Large intestine (tissue), 3 donors: Measurements from ENCODE around the gene FBXL17. TPM values are rescaled to one million over a fixed set of nuclear protein-coding genes. Genes with fewer than 3 reads are reported as not detected.

Experiments
- DNase-seq, 2 donors: peaks; one replicate each; pipeline versions ENCODE4 v3.0.0 to v3.0.0-alpha.2; 2013
- H3K27ac ChIP-seq: one replicate; pipeline ENCODE4 v1.5.1; 2013; ENCODE audit warnings: low read length
- H3K27me3 ChIP-seq: 2 replicates; pipeline ENCODE4 v1.6.1; 2013; ENCODE audit warnings: low read length; ENCODE audit not compliant: control insufficient read depth, insufficient read depth
- H3K36me3 ChIP-seq: 2 replicates; pipeline ENCODE4 v1.6.1; 2013; ENCODE audit warnings: low read length; ENCODE audit not compliant: control insufficient read depth, insufficient read depth
- H3K4me1 ChIP-seq: one replicate; pipeline ENCODE4 v1.6.1; 2013; ENCODE audit warnings: low read length; ENCODE audit not compliant: control insufficient read depth, insufficient read depth
- H3K4me3 ChIP-seq: one replicate; pipeline ENCODE4 v1.5.1; 2013; ENCODE audit warnings: low read length
- H3K9me3 ChIP-seq: one replicate; pipeline ENCODE4 v1.6.1; 2013; ENCODE audit warnings: mild to moderate bottlenecking, low read depth, low read length, moderate library complexity; ENCODE audit not compliant: control insufficient read depth
- WGBS: methylation state at CpG from one replicate; pipeline ENCODE4 v1.1.5; 2013; ENCODE audit warnings: low lambda C conversion rate; ENCODE audit not compliant: insufficient coverage; 5-methylcytosine and 5-hydroxymethylcytosine counted together
- polyA plus RNA-seq: library from polyadenylated mRNA; unstranded; fragments of 120-200 nt; gene quantifications from one replicate; pipeline ENCODE4 v1.2.1, GENCODE V29; 2013

FBXL17 gene
- polyA plus RNA-seq, 1 donor: 20.4 TPM

- no peaks in the 10 kb centered on the region for H3K36me3 ChIP-seq
- no peak overlapping the region for H3K27ac ChIP-seq
- no peak for DNase-seq
- H3K27me3 ChIP-seq: no peaks in the 10 kb centered on the region
- no peak overlapping the region for H3K4me3 ChIP-seq
- no peaks in the 10 kb centered on the region for H3K9me3 ChIP-seq
- H3K4me1 ChIP-seq: no peaks in the 10 kb centered on the region
Observed at GRCh38 chr5:108320231-108320630, 61.7 kb downstream of the FBXL17 start.

- H3K4me1 ChIP-seq: no peaks in the 10 kb centered on the region
- DNase-seq: no peak
- no peaks in the 10 kb centered on the region for H3K36me3 ChIP-seq
- no peak overlapping the region for H3K4me3 ChIP-seq
- H3K27ac ChIP-seq: no peak overlapping the region
- H3K9me3 ChIP-seq: no peaks in the 10 kb centered on the region
- H3K27me3 ChIP-seq: no peaks in the 10 kb centered on the region
Observed at GRCh38 chr5:108315829-108316228, 66.1 kb downstream of the FBXL17 start.

GRCh38 chr5:108312258-108312657, 69.6 kb downstream of the FBXL17 start:
- Histone ChIP-seq H3K9me3 (no peaks in the 10 kb centered on the region), H3K4me3 (no peak overlapping the region), H3K27ac (no peak overlapping the region), H3K27me3 (no peaks in the 10 kb centered on the region), H3K36me3 (no peaks in the 10 kb centered on the region), H3K4me1 (no peaks in the 10 kb centered on the region)
- 100% methylated on average over 1 of the region's 1 CpG for WGBS
- no peak for DNase-seq

- no peaks in the 10 kb centered on the region for H3K4me1 ChIP-seq
- DNase-seq: no peak
- no peaks in the 10 kb centered on the region for H3K9me3 ChIP-seq
- no peaks in the 10 kb centered on the region for H3K27me3 ChIP-seq
- H3K27ac ChIP-seq: no peak overlapping the region
- no CpG with 5 or more reads among the region's 3 CpGs for WGBS
- H3K4me3 ChIP-seq: no peak overlapping the region
- no peaks in the 10 kb centered on the region for H3K36me3 ChIP-seq
Observed at GRCh38 chr5:108311682-108312081, 70.2 kb downstream of the FBXL17 start.

GRCh38 chr5:108303611-108304010, 78.3 kb downstream of the FBXL17 start:
- Histone ChIP-seq H3K36me3 (peaks cover 2% of the 10 kb centered on the region), H3K4me1 (no peaks in the 10 kb centered on the region), H3K9me3 (no peaks in the 10 kb centered on the region), H3K4me3 (no peak overlapping the region), H3K27ac (no peak overlapping the region), H3K27me3 (no peaks in the 10 kb centered on the region)
- 100% methylated on average over 2 of the region's 2 CpGs for WGBS
- DNase-seq: no peak

- DNase-seq: no peak
- H3K4me1 ChIP-seq: no peaks in the 10 kb centered on the region
- H3K9me3 ChIP-seq: no peaks in the 10 kb centered on the region
- peaks cover 2% of the 10 kb centered on the region for H3K36me3 ChIP-seq
- WGBS: no CpG with 5 or more reads among the region's 1 CpG
- H3K4me3 ChIP-seq: no peak overlapping the region
- no peak overlapping the region for H3K27ac ChIP-seq
- no peaks in the 10 kb centered on the region for H3K27me3 ChIP-seq
Observed at GRCh38 chr5:108303086-108303485, 78.8 kb downstream of the FBXL17 start.

- H3K9me3 ChIP-seq: no peaks in the 10 kb centered on the region
- no peak for DNase-seq
- no peaks in the 10 kb centered on the region for H3K4me1 ChIP-seq
- H3K36me3 ChIP-seq: no peaks in the 10 kb centered on the region
- no peaks in the 10 kb centered on the region for H3K27me3 ChIP-seq
- H3K4me3 ChIP-seq: no peak overlapping the region
- H3K27ac ChIP-seq: no peak overlapping the region
Observed at GRCh38 chr5:108297042-108297601, 84.8 kb downstream of the FBXL17 start.

GRCh38 chr5:108295578-108296368, 86.1 kb downstream of the FBXL17 start:
- H3K36me3 ChIP-seq: no peaks in the 10 kb centered on the region
- 100% methylated on average over 1 of the region's 2 CpGs for WGBS
- H3K4me1 ChIP-seq: no peaks in the 10 kb centered on the region
- DNase-seq: peak in 1 of 2 donors; percentile 12
- no peaks in the 10 kb centered on the region for H3K27me3 ChIP-seq
- no peak overlapping the region for H3K27ac ChIP-seq
- no peak overlapping the region for H3K4me3 ChIP-seq
- no peaks in the 10 kb centered on the region for H3K9me3 ChIP-seq

- Histone ChIP-seq H3K4me3 (no peak overlapping the region), H3K27me3 (no peaks in the 10 kb centered on the region), H3K9me3 (no peaks in the 10 kb centered on the region), H3K36me3 (no peaks in the 10 kb centered on the region), H3K4me1 (no peaks in the 10 kb centered on the region), H3K27ac (no peak overlapping the region)
- DNase-seq: no peak
Observed at GRCh38 chr5:108280960-108281569, 100.8 kb downstream of the FBXL17 start.

- no peak overlapping the region for H3K4me3 ChIP-seq
- no peaks in the 10 kb centered on the region for H3K9me3 ChIP-seq
- H3K4me1 ChIP-seq: no peaks in the 10 kb centered on the region
- no peak for DNase-seq
- H3K27me3 ChIP-seq: no peaks in the 10 kb centered on the region
- H3K36me3 ChIP-seq: no peaks in the 10 kb centered on the region
- no peak overlapping the region for H3K27ac ChIP-seq
Observed at GRCh38 chr5:108280248-108280647, 101.7 kb downstream of the FBXL17 start.
